ENCODE measurements around the gene CEP164.

DNA sequence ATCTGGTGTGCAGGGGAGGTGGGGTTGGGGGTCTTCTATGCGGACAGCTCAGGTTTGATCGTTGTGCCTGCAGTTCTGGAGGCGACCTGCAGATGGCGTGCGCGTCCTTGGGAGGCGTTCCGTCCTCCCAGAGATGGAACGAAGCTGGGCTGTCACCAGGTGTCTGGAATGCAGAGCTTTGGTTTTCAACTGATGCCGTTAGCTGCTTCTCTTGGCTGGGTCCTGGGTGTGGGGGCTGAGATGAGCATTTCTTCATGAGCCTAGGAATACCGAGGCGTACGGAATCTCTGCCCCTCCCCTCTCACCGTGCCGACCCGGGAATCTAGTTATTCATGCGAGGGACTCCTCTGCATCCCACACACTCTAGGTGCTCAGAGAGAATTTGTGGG is 98.6 kb downstream of the CEP164 start:
- TF ChIP-seq POLR2A (IDR thresholded peaks at IDR 0.05; ENCODE audit: low read depth, low read length) = no peak
- TF ChIP-seq POLR2AphosphoS5 (IDR thresholded peaks at IDR 0.05; ENCODE audit: low read depth, low read length) = no peak
- no peak for TF ChIP-seq TAF1 (IDR thresholded peaks at IDR 0.05; ENCODE audit: low read depth, low read length)

Data from GM12891 (cell line).